NT2/D1 (cell line): Measurements from ENCODE around the gene RMDN2.

ENCODE experiments used
- SUZ12 ChIP-seq: IDR thresholded peaks from 2 replicates; pipeline ENCODE4 v1.6.1; 2011; ENCODE audit not compliant: insufficient read length, insufficient read depth; ENCODE audit errors: extremely low read depth
- YY1 ChIP-seq: IDR thresholded peaks from 2 replicates; pipeline ENCODE4 v1.6.1; 2011; ENCODE audit not compliant: insufficient read length, insufficient read depth
- ZNF274 ChIP-seq: IDR thresholded peaks from 2 replicates; pipeline ENCODE4 v1.6.1; 2011; ENCODE audit warnings: mild to moderate bottlenecking, low read depth, low read length

GRCh38 chr2:37918742-37919186 is 6.3 kb upstream of the RMDN2 start:
- TF ChIP-seq ZNF274 (no peak), YY1 (no peak), SUZ12 (no peak)
